Measurements from ENCODE around the gene C2CD2L.

- TF ChIP-seq, protein P1, sequence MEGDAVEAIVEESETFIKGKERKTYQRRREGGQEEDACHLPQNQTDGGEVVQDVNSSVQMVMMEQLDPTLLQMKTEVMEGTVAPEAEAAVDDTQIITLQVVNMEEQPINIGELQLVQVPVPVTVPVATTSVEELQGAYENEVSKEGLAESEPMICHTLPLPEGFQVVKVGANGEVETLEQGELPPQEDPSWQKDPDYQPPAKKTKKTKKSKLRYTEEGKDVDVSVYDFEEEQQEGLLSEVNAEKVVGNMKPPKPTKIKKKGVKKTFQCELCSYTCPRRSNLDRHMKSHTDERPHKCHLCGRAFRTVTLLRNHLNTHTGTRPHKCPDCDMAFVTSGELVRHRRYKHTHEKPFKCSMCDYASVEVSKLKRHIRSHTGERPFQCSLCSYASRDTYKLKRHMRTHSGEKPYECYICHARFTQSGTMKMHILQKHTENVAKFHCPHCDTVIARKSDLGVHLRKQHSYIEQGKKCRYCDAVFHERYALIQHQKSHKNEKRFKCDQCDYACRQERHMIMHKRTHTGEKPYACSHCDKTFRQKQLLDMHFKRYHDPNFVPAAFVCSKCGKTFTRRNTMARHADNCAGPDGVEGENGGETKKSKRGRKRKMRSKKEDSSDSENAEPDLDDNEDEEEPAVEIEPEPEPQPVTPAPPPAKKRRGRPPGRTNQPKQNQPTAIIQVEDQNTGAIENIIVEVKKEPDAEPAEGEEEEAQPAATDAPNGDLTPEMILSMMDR (IDR thresholded peaks at IDR 0.05), result no peak
- TF ChIP-seq, protein P2, sequence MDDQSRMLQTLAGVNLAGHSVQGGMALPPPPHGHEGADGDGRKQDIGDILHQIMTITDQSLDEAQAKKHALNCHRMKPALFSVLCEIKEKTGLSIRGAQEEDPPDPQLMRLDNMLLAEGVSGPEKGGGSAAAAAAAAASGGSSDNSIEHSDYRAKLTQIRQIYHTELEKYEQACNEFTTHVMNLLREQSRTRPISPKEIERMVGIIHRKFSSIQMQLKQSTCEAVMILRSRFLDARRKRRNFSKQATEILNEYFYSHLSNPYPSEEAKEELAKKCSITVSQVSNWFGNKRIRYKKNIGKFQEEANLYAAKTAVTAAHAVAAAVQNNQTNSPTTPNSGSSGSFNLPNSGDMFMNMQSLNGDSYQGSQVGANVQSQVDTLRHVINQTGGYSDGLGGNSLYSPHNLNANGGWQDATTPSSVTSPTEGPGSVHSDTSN (IDR thresholded peaks at IDR 0.05), result no peak
- no peak for TF ChIP-seq EZH2phosphoT487 (IDR thresholded peaks at IDR 0.05; ENCODE audit: borderline replicate concordance, low read depth)
- TF ChIP-seq RFX5 (IDR thresholded peaks at IDR 0.05; ENCODE audit: low read length), result no peak
- no peak for TF ChIP-seq SIN3A (IDR thresholded peaks at IDR 0.05; ENCODE audit: borderline replicate concordance, low read depth, low read length)
- no peak for TF ChIP-seq USF2 (IDR thresholded peaks at IDR 0.05; ENCODE audit: borderline replicate concordance, low read depth, low read length)
- no peak for TF ChIP-seq MXI1 (IDR thresholded peaks at IDR 0.05; ENCODE audit: low read depth, low read length)
- TF ChIP-seq, protein P3, sequence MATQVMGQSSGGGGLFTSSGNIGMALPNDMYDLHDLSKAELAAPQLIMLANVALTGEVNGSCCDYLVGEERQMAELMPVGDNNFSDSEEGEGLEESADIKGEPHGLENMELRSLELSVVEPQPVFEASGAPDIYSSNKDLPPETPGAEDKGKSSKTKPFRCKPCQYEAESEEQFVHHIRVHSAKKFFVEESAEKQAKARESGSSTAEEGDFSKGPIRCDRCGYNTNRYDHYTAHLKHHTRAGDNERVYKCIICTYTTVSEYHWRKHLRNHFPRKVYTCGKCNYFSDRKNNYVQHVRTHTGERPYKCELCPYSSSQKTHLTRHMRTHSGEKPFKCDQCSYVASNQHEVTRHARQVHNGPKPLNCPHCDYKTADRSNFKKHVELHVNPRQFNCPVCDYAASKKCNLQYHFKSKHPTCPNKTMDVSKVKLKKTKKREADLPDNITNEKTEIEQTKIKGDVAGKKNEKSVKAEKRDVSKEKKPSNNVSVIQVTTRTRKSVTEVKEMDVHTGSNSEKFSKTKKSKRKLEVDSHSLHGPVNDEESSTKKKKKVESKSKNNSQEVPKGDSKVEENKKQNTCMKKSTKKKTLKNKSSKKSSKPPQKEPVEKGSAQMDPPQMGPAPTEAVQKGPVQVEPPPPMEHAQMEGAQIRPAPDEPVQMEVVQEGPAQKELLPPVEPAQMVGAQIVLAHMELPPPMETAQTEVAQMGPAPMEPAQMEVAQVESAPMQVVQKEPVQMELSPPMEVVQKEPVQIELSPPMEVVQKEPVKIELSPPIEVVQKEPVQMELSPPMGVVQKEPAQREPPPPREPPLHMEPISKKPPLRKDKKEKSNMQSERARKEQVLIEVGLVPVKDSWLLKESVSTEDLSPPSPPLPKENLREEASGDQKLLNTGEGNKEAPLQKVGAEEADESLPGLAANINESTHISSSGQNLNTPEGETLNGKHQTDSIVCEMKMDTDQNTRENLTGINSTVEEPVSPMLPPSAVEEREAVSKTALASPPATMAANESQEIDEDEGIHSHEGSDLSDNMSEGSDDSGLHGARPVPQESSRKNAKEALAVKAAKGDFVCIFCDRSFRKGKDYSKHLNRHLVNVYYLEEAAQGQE (IDR thresholded peaks at IDR 0.05; ENCODE audit: low read depth, low read length), result no peak
- TF ChIP-seq, protein P4, sequence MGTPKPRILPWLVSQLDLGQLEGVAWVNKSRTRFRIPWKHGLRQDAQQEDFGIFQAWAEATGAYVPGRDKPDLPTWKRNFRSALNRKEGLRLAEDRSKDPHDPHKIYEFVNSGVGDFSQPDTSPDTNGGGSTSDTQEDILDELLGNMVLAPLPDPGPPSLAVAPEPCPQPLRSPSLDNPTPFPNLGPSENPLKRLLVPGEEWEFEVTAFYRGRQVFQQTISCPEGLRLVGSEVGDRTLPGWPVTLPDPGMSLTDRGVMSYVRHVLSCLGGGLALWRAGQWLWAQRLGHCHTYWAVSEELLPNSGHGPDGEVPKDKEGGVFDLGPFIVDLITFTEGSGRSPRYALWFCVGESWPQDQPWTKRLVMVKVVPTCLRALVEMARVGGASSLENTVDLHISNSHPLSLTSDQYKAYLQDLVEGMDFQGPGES (IDR thresholded peaks at IDR 0.05; ENCODE audit: low read depth, low read length), result no peak
- TF ChIP-seq USF1 (IDR thresholded peaks at IDR 0.05; ENCODE audit: borderline replicate concordance, low read depth), result no peak
- no peak for TF ChIP-seq RXRA (IDR thresholded peaks at IDR 0.05; ENCODE audit: borderline replicate concordance, low read depth)
- TF ChIP-seq, protein P5, sequence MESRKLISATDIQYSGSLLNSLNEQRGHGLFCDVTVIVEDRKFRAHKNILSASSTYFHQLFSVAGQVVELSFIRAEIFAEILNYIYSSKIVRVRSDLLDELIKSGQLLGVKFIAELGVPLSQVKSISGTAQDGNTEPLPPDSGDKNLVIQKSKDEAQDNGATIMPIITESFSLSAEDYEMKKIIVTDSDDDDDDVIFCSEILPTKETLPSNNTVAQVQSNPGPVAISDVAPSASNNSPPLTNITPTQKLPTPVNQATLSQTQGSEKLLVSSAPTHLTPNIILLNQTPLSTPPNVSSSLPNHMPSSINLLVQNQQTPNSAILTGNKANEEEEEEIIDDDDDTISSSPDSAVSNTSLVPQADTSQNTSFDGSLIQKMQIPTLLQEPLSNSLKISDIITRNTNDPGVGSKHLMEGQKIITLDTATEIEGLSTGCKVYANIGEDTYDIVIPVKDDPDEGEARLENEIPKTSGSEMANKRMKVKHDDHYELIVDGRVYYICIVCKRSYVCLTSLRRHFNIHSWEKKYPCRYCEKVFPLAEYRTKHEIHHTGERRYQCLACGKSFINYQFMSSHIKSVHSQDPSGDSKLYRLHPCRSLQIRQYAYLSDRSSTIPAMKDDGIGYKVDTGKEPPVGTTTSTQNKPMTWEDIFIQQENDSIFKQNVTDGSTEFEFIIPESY (IDR thresholded peaks at IDR 0.05; ENCODE audit: borderline replicate concordance, low read depth), result no peak
- TF ChIP-seq TCF12 (IDR thresholded peaks at IDR 0.05), result no peak
- no peak for TF ChIP-seq FOXM1 (IDR thresholded peaks at IDR 0.05; ENCODE audit: low read depth)
These were observed 7.4 kb upstream of the C2CD2L start for GRCh38 chr11:119099711-119100110.

Measured in SK-N-SH (cell line).